IPS-18a (cell line): ENCODE data around the gene ETV3.
"Not testable (repeated sequence)": the region's sequence is repeated elsewhere in the genome, so short reads cannot be mapped to it uniquely, and the experiment has no call there.

Experiments used
- H3K27ac ChIP-seq: one replicate; pipeline ENCODE4 v1.5.1; 2013; ENCODE audit warnings: low read length
- H3K27me3 ChIP-seq: one replicate; pipeline ENCODE4 v1.6.1; 2013; ENCODE audit warnings: mild to moderate bottlenecking, low read length; ENCODE audit not compliant: control insufficient read depth, insufficient read depth
- H3K36me3 ChIP-seq: one replicate; pipeline ENCODE4 v1.6.1; 2013; ENCODE audit warnings: low read depth, low read length; ENCODE audit not compliant: control insufficient read depth
- H3K4me1 ChIP-seq: one replicate; pipeline ENCODE4 v1.6.1; 2013; ENCODE audit warnings: low read depth, low read length; ENCODE audit not compliant: control insufficient read depth
- H3K4me3 ChIP-seq: one replicate; pipeline ENCODE4 v1.5.1; 2013; ENCODE audit warnings: low read length
- H3K9ac ChIP-seq: one replicate; pipeline ENCODE4 v1.6.1; 2013; ENCODE audit warnings: mild to moderate bottlenecking, low read length, moderate library complexity
- H3K9me3 ChIP-seq: one replicate; pipeline ENCODE4 v1.6.1; 2013; ENCODE audit warnings: low read depth, low read length; ENCODE audit not compliant: control insufficient read depth

Gene ETV3

GRCh38 chr1:157173241-157173640 lies 35.0 kb upstream of the ETV3 start:
- H3K4me3 ChIP-seq, H3K9ac ChIP-seq, H3K9me3 ChIP-seq, H3K27ac ChIP-seq, H3K36me3 ChIP-seq, H3K27me3 ChIP-seq, H3K4me1 ChIP-seq: not testable (repeated sequence)

- not testable (repeated sequence) for H3K9ac ChIP-seq, H3K4me1 ChIP-seq, H3K36me3 ChIP-seq, H3K27me3 ChIP-seq, H3K27ac ChIP-seq, H3K9me3 ChIP-seq, H3K4me3 ChIP-seq
These were observed 34.4 kb upstream of the ETV3 start for GRCh38 chr1:157172591-157172990.

- H3K9me3 ChIP-seq, H3K27me3 ChIP-seq, H3K36me3 ChIP-seq, H3K9ac ChIP-seq, H3K4me1 ChIP-seq, H3K27ac ChIP-seq, H3K4me3 ChIP-seq: not testable (repeated sequence)
These were observed 33.8 kb upstream of the ETV3 start for GRCh38 chr1:157171903-157172503.

GRCh38 chr1:157170677-157171515 lies 32.7 kb upstream of the ETV3 start:
- no peak overlapping the region for H3K27ac ChIP-seq
- H3K36me3 ChIP-seq = no peaks in the 10 kb centered on the region
- H3K4me3 ChIP-seq = no peak overlapping the region
- no peak overlapping the region for H3K9ac ChIP-seq
- no peaks in the 10 kb centered on the region for H3K9me3 ChIP-seq
- H3K27me3 ChIP-seq = no peaks in the 10 kb centered on the region
- no peaks in the 10 kb centered on the region for H3K4me1 ChIP-seq

- no peak overlapping the region for H3K27ac ChIP-seq
- no peak overlapping the region for H3K9ac ChIP-seq
- H3K4me1 ChIP-seq = peaks cover 11% of the 10 kb centered on the region
- H3K27me3 ChIP-seq = no peaks in the 10 kb centered on the region
- H3K4me3 ChIP-seq = no peak overlapping the region
- H3K36me3 ChIP-seq = no peaks in the 10 kb centered on the region
- no peaks in the 10 kb centered on the region for H3K9me3 ChIP-seq
These were observed 29.8 kb upstream of the ETV3 start for GRCh38 chr1:157168015-157168414.

GRCh38 chr1:157167437-157167836 lies 29.2 kb upstream of the ETV3 start:
- Histone ChIP-seq H3K4me3 (no peak overlapping the region), H3K9me3 (no peaks in the 10 kb centered on the region), H3K36me3 (no peaks in the 10 kb centered on the region), H3K27ac (no peak overlapping the region), H3K27me3 (no peaks in the 10 kb centered on the region), H3K4me1 (peaks cover 17% of the 10 kb centered on the region), H3K9ac (no peak overlapping the region)

DNA sequence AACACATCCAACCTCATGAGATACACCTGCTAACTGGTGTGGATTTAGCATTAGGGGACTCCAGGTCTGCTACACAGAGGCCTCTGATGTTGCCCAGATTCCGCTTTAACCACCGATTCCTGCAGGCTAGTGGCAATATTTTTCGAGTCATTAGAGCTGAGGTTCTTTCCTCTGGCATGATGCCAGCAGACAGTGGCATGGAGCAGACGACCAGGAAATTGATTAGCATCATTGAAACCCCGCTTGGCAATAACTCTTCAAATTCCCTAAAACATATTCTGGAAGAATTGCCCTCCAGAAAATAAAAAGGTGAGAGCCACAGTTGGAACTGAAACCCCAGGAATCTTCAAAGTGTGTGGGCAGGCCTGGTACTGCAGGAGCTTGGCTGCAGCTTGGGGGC lies 28.4 kb upstream of the ETV3 start:
- Histone ChIP-seq H3K4me1 (peaks cover 25% of the 10 kb centered on the region), H3K36me3 (no peaks in the 10 kb centered on the region), H3K9me3 (no peaks in the 10 kb centered on the region), H3K9ac (no peak overlapping the region), H3K4me3 (no peak overlapping the region), H3K27ac (no peak overlapping the region), H3K27me3 (no peaks in the 10 kb centered on the region)

- H3K27ac ChIP-seq = peak overlapping the region; percentile 19
- peak overlapping the region; percentile 5 for H3K4me3 ChIP-seq
- H3K27me3 ChIP-seq = no peaks in the 10 kb centered on the region
- H3K9ac ChIP-seq = no peak overlapping the region
- H3K9me3 ChIP-seq = no peaks in the 10 kb centered on the region
- H3K4me1 ChIP-seq = peaks cover 31% of the 10 kb centered on the region
- no peaks in the 10 kb centered on the region for H3K36me3 ChIP-seq
These were observed 25.3 kb upstream of the ETV3 start for GRCh38 chr1:157163273-157164127.

DNA sequence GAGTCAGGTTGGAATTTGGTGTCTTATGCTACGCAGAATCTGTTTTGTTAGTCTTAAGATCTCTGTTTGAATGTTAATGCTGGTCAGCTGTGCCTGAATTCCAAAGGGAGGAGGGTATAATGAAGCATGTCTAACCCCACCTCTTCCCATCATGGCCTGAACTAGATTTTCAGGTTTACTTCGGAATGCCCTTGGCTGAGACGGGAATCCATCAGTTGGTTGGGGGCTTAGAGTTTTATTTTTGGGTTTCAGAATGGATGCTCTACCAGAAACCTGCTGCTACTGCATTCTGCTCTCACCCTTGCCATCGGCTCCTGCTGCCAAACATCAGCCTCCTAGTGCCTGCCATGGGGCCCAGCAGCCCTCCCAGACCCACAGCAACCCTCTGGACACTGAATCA lies 24.1 kb upstream of the ETV3 start:
- Histone ChIP-seq H3K9me3 (no peaks in the 10 kb centered on the region), H3K4me1 (peaks cover 31% of the 10 kb centered on the region), H3K9ac (peak overlapping the region; percentile 41), H3K27me3 (no peaks in the 10 kb centered on the region), H3K36me3 (no peaks in the 10 kb centered on the region), H3K27ac (peak overlapping the region; percentile 68), H3K4me3 (peak overlapping the region; percentile 39)

- no peak overlapping the region for H3K9ac ChIP-seq
These were observed 23.7 kb upstream of the ETV3 start for GRCh38 chr1:157161901-157162300.

DNA sequence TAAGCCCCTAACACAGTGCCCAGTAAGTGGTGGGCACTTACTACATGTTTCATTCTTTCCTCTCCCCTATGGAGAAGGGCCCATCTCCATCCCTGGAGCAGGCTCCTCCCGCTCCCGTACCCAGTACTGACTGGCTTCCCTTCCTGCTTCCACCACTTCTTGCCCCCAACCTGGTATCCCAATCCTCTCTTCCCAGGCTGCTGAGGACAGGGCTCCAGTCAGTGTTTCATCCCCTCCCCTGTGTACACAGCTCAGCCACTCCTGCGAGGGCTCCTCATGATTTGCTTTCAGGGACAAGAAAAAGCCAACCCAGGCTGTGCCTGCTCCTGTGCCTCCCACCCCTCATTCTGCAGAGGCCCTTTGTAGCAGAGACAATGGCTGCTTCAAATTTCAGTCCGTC lies 20.8 kb upstream of the ETV3 start:
- Histone ChIP-seq H3K9me3 (no peaks in the 10 kb centered on the region), H3K9ac (no peak overlapping the region), H3K27me3 (no peaks in the 10 kb centered on the region), H3K4me3 (no peak overlapping the region), H3K27ac (no peak overlapping the region), H3K4me1 (peaks cover 42% of the 10 kb centered on the region), H3K36me3 (no peaks in the 10 kb centered on the region)

More at GRCh38 chr1:157161901-157162300, 23.7 kb upstream of the ETV3 start:
- H3K27ac ChIP-seq = peak overlapping the region; percentile 68
- peak overlapping the region; percentile 39 for H3K4me3 ChIP-seq
- H3K27me3 ChIP-seq = no peaks in the 10 kb centered on the region
- no peaks in the 10 kb centered on the region for H3K9me3 ChIP-seq
- H3K36me3 ChIP-seq = no peaks in the 10 kb centered on the region
- H3K4me1 ChIP-seq = peaks cover 31% of the 10 kb centered on the region
